ENCODE results near the gene PRELID2. TPM values are rescaled to one million over a fixed set of nuclear protein-coding genes. Genes with fewer than 3 reads are reported as not detected.

Gene PRELID2
- polyA plus RNA-seq, 1 of the 3 experiments (the other 2 are of a cell fraction): 5.3 TPM

GRCh38 chr5:145743396-145744061 lies 91.6 kb downstream of the PRELID2 start:
- H3K27me3 ChIP-seq (ENCODE audit: insufficient read depth): no peaks in the 10 kb centered on the region
- no peaks in the 10 kb centered on the region for H3F3A ChIP-seq (replicated peaks; ENCODE audit: insufficient read depth)
- no peak overlapping the region for H2AFZ ChIP-seq (ENCODE audit: low read depth)
- no peaks in the 10 kb centered on the region for H3K4me1 ChIP-seq (ENCODE audit: control insufficient read depth in 1 of 2, insufficient read depth in 2 of 2, low read depth in 1 of 2, low read length in 1 of 2)
- no peak overlapping the region for H3K9ac ChIP-seq
- no peak for DNase-seq
- peaks cover 7% of the 10 kb centered on the region for H3K9me3 ChIP-seq
- no peaks in the 10 kb centered on the region for H3K9me2 ChIP-seq
- POLR2A ChIA-PET: no interaction called here
- H3K79me2 ChIP-seq (ENCODE audit: insufficient read depth): no peaks in the 10 kb centered on the region
- no peak overlapping the region for H3K27ac ChIP-seq (ENCODE audit: low read depth in 2 of 2, low read length in 1 of 2)
- CTCF ChIA-PET: no interaction called here
- no peak overlapping the region for H3K4me2 ChIP-seq
- no peaks in the 10 kb centered on the region for H4K20me1 ChIP-seq (ENCODE audit: insufficient read depth)
- no peak overlapping the region for H3K4me3 ChIP-seq (ENCODE audit: low read depth in 2 of 2, low read length in 1 of 2)
- TF ChIP-seq POLR2AphosphoS5 (IDR thresholded peaks at IDR 0.05; ENCODE audit: low read depth, low read length): no peak
- TF ChIP-seq USF2 (IDR thresholded peaks at IDR 0.05; ENCODE audit: borderline replicate concordance, low read depth, low read length): no peak
- TF ChIP-seq EP300 (IDR thresholded peaks at IDR 0.05; ENCODE audit: borderline replicate concordance in 1 of 2, low read depth in 1 of 2, low read length in 1 of 2): no peak
- TF ChIP-seq ELF1 (IDR thresholded peaks at IDR 0.05): no peak
- 97% methylated on average over 11 of the region's 14 CpGs for WGBS (ENCODE audit: low lambda C conversion rate)
- H3K36me3 ChIP-seq (replicated peaks in 1 of 2; ENCODE audit: control insufficient read depth in 1 of 2, insufficient read depth in 2 of 2, low read length in 1 of 2): peaks cover 0 to 12% of the 10 kb centered on the region in 2 experiments

- Histone ChIP-seq H3K27ac (ENCODE audit: low read depth in 2 of 2, low read length in 1 of 2) (no peak overlapping the region), H2AFZ (ENCODE audit: low read depth) (no peak overlapping the region), H3K4me1 (ENCODE audit: control insufficient read depth in 1 of 2, insufficient read depth in 2 of 2, low read depth in 1 of 2, low read length in 1 of 2) (no peaks in the 10 kb centered on the region), H3K9me2 (no peaks in the 10 kb centered on the region), H3F3A (replicated peaks; ENCODE audit: insufficient read depth) (no peaks in the 10 kb centered on the region), H3K4me3 (ENCODE audit: low read depth in 2 of 2, low read length in 1 of 2) (no peak overlapping the region), H3K4me2 (no peak overlapping the region), H3K9ac (no peak overlapping the region), H3K79me2 (ENCODE audit: insufficient read depth) (no peaks in the 10 kb centered on the region), H3K9me3 (peaks cover 6% of the 10 kb centered on the region; the same call in 1 of the 2 replicates), H4K20me1 (ENCODE audit: insufficient read depth) (no peaks in the 10 kb centered on the region), H3K36me3 (replicated peaks in 1 of 2; ENCODE audit: control insufficient read depth in 1 of 2, insufficient read depth in 2 of 2, low read length in 1 of 2) (peaks cover 0 to 12% of the 10 kb centered on the region in 2 experiments), H3K27me3 (ENCODE audit: insufficient read depth) (no peaks in the 10 kb centered on the region)
- CTCF ChIA-PET: interaction anchor here (0.6 kb wide), 1 partner anchor 306 kb away, joined by 3 read pairs; no protein-coding TSS in a partner anchor
- no peak for TF ChIP-seq CHD2 (IDR thresholded peaks at IDR 0.05; ENCODE audit: low read length, partially characterized antibody)
- no peak for TF ChIP-seq SIN3A (IDR thresholded peaks at IDR 0.05; ENCODE audit: borderline replicate concordance, low read depth, low read length)
- no peak for TF ChIP-seq FOSL2 (IDR thresholded peaks at IDR 0.05; ENCODE audit: borderline replicate concordance, low read depth)
- TF ChIP-seq RAD21 (IDR thresholded peaks at IDR 0.05; ENCODE audit: low read length): no peak
- TF ChIP-seq RCOR1 (IDR thresholded peaks at IDR 0.05; ENCODE audit: low read length): no peak
- TF ChIP-seq EP300 (IDR thresholded peaks at IDR 0.05; ENCODE audit: borderline replicate concordance in 1 of 2, low read depth in 1 of 2, low read length in 1 of 2): no peak
- TF ChIP-seq SMC3 (IDR thresholded peaks at IDR 0.05; ENCODE audit: low read depth, low read length): no peak
- TF ChIP-seq TAF1 (IDR thresholded peaks at IDR 0.05; ENCODE audit: borderline replicate concordance, low read depth, low read length): no peak
- POLR2A ChIA-PET: no interaction called here
- DNase-seq: no peak
Observed at GRCh38 chr5:145739843-145740242, 95.3 kb downstream of the PRELID2 start.

DNA sequence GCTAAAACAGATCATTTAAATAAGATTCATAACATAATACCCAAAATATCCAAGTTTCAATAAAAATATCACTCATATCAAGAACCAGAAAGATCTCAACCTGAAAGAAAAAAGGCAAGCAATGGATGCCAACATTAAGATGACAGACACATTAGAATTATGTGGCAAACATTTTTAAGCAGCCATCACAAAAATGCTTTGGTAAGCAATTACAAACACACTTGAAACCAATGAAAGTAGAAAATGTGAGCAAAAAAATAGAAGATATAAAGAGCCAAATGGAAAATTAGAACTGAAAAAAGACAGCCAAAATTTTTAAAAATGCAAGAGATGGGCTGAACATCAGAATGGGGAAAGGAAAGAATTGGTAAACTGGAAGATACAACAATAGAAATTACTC lies 96.9 kb downstream of the PRELID2 start:
- peaks cover 0 to 16% of the 10 kb centered on the region in 2 experiments for H3K36me3 ChIP-seq (replicated peaks in 1 of 2; ENCODE audit: control insufficient read depth in 1 of 2, insufficient read depth in 2 of 2, low read length in 1 of 2)
- no peak overlapping the region for H3K9ac ChIP-seq
- no peak for DNase-seq
- H3K4me1 ChIP-seq (ENCODE audit: control insufficient read depth in 1 of 2, insufficient read depth in 2 of 2, low read depth in 1 of 2, low read length in 1 of 2): no peaks in the 10 kb centered on the region
- no peak overlapping the region for H3K4me2 ChIP-seq
- H2AFZ ChIP-seq (ENCODE audit: low read depth): no peak overlapping the region
- no peaks in the 10 kb centered on the region for H3K27me3 ChIP-seq (ENCODE audit: insufficient read depth)
- H3K4me3 ChIP-seq (ENCODE audit: low read depth in 2 of 2, low read length in 1 of 2): no peak overlapping the region
- CTCF ChIA-PET: interaction anchor here (1.3 kb wide), 1 partner anchor 303 kb away, joined by 4 read pairs; no protein-coding TSS in a partner anchor
- H4K20me1 ChIP-seq (ENCODE audit: insufficient read depth): no peaks in the 10 kb centered on the region
- peaks cover 6% of the 10 kb centered on the region; the same call in 1 of the 2 replicates for H3K9me3 ChIP-seq
- no peaks in the 10 kb centered on the region for H3K9me2 ChIP-seq
- H3K79me2 ChIP-seq (ENCODE audit: insufficient read depth): no peaks in the 10 kb centered on the region
- POLR2A ChIA-PET: no interaction called here
- H3F3A ChIP-seq (replicated peaks; ENCODE audit: insufficient read depth): no peaks in the 10 kb centered on the region
- H3K27ac ChIP-seq (ENCODE audit: low read depth in 2 of 2, low read length in 1 of 2): no peak overlapping the region
- no peak for TF ChIP-seq SMC3 (IDR thresholded peaks at IDR 0.05; ENCODE audit: low read depth, low read length)
- no peak for TF ChIP-seq POLR2AphosphoS5 (IDR thresholded peaks at IDR 0.05; ENCODE audit: low read depth, low read length)
- TF ChIP-seq MXI1 (IDR thresholded peaks at IDR 0.05; ENCODE audit: low read depth, low read length): no peak
- TF ChIP-seq SIN3A (IDR thresholded peaks at IDR 0.05; ENCODE audit: borderline replicate concordance, low read depth, low read length): no peak
- TF ChIP-seq, protein P1, sequence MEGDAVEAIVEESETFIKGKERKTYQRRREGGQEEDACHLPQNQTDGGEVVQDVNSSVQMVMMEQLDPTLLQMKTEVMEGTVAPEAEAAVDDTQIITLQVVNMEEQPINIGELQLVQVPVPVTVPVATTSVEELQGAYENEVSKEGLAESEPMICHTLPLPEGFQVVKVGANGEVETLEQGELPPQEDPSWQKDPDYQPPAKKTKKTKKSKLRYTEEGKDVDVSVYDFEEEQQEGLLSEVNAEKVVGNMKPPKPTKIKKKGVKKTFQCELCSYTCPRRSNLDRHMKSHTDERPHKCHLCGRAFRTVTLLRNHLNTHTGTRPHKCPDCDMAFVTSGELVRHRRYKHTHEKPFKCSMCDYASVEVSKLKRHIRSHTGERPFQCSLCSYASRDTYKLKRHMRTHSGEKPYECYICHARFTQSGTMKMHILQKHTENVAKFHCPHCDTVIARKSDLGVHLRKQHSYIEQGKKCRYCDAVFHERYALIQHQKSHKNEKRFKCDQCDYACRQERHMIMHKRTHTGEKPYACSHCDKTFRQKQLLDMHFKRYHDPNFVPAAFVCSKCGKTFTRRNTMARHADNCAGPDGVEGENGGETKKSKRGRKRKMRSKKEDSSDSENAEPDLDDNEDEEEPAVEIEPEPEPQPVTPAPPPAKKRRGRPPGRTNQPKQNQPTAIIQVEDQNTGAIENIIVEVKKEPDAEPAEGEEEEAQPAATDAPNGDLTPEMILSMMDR (IDR thresholded peaks at IDR 0.05): no peak
- TF ChIP-seq NRF1 (IDR thresholded peaks at IDR 0.05; ENCODE audit: low read depth, low read length): no peak
- TF ChIP-seq EZH2phosphoT487 (IDR thresholded peaks at IDR 0.05; ENCODE audit: borderline replicate concordance, low read depth): no peak
- no peak for TF ChIP-seq JUND (IDR thresholded peaks at IDR 0.05)
- TF ChIP-seq TEAD4 (IDR thresholded peaks at IDR 0.05; ENCODE audit: borderline replicate concordance, insufficient read depth): no peak
- TF ChIP-seq GABPA (IDR thresholded peaks at IDR 0.05; ENCODE audit: low read depth): no peak
- no peak for TF ChIP-seq TCF12 (IDR thresholded peaks at IDR 0.05)

Measured in SK-N-SH (cell line).